Keratinocyte (primary cell): ENCODE data around the gene DIP2C. TPM values are rescaled to one million over a fixed set of nuclear protein-coding genes. Genes with fewer than 3 reads are reported as not detected.

ENCODE experiments used
- DNase-seq: peaks from one replicate; pipeline ENCODE4 v3.0.0-alpha.2; 2011; ENCODE audit warnings: low read depth, missing footprints, low spot score
- FAIRE-seq: peaks from 2 replicates; lab custom pipeline; 2011; peaks lifted over from hg19 to GRCh38; lab: Jason Lieb, UNC
- H2AFZ ChIP-seq: 2 replicates; pipeline ENCODE4 v1.6.0; 2012; ENCODE audit warnings: low read length, control low read depth, inconsistent platforms; ENCODE audit not compliant: control insufficient read depth
- H3K27ac ChIP-seq: 2 replicates; pipeline ENCODE4 v1.5.1; 2011; ENCODE audit warnings: low read length; ENCODE audit not compliant: control insufficient read depth, insufficient read depth
- H3K27me3 ChIP-seq: 3 replicates; pipeline ENCODE4 v1.6.0; 2011; ENCODE audit warnings: low read length; ENCODE audit not compliant: control insufficient read depth, insufficient read depth; ENCODE audit errors: extremely low read depth
- H3K36me3 ChIP-seq, 2 experiments: 2 replicates in 1 of 2; 3 replicates in 1 of 2; pipeline ENCODE4 v1.5.1; 2011; ENCODE audit warnings: low read length in 2 of 2, mild to moderate bottlenecking in 1 of 2; ENCODE audit not compliant: control insufficient read depth in 2 of 2, insufficient read depth in 2 of 2; ENCODE audit errors: extremely low read depth in 1 of 2
- H3K4me1 ChIP-seq: 3 replicates; pipeline ENCODE4 v1.5.1; 2011; ENCODE audit warnings: low read length; ENCODE audit not compliant: control insufficient read depth, insufficient read depth; ENCODE audit errors: extremely low read depth
- H3K4me2 ChIP-seq: 3 replicates; pipeline ENCODE4 v1.6.0; 2011; ENCODE audit warnings: low read depth, low read length; ENCODE audit not compliant: control insufficient read depth, insufficient read depth; ENCODE audit errors: extremely low read depth
- H3K4me3 ChIP-seq, 3 experiments: fragments of 200-600 bp in 1 of 3; sonication (generic) in 1 of 3; 2 replicates in 2 of 3; 3 replicates in 1 of 3; pipeline ENCODE4 v1.5.1; 2011 to 2016; ENCODE audit warnings: low read length in 3 of 3, mild to moderate bottlenecking in 3 of 3, control low read depth in 2 of 3, inconsistent platforms in 1 of 3, low read depth in 1 of 3, mixed read lengths in 1 of 3, mixed run types in 1 of 3, moderate library complexity in 1 of 3; ENCODE audit not compliant: control insufficient read depth in 2 of 3, insufficient read depth in 2 of 3; ENCODE audit errors: extremely low read depth in 1 of 3
- H3K79me2 ChIP-seq: 2 replicates; pipeline ENCODE4 v1.6.0; 2012; ENCODE audit warnings: low read length; ENCODE audit not compliant: control insufficient read depth, insufficient read depth
- H3K9ac ChIP-seq: 3 replicates; pipeline ENCODE4 v1.6.0; 2011; ENCODE audit warnings: low read length; ENCODE audit not compliant: control insufficient read depth, insufficient read depth; ENCODE audit errors: extremely low read depth
- H3K9me1 ChIP-seq: 3 replicates; pipeline ENCODE4 v1.6.0; 2011; ENCODE audit warnings: low read length; ENCODE audit not compliant: control insufficient read depth, insufficient read depth; ENCODE audit errors: extremely low read depth
- H3K9me3 ChIP-seq: 2 replicates; pipeline ENCODE4 v1.5.1; 2012; ENCODE audit warnings: low read depth, low read length; ENCODE audit not compliant: control insufficient read depth
- H4K20me1 ChIP-seq: 3 replicates; pipeline ENCODE4 v1.6.0; 2011; ENCODE audit warnings: low read length; ENCODE audit not compliant: control insufficient read depth, insufficient read depth; ENCODE audit errors: extremely low read depth
- EZH2 ChIP-seq: IDR thresholded peaks from one replicate; pipeline ENCODE4 v1.6.1; 2012; ENCODE audit warnings: inconsistent platforms, mild to moderate bottlenecking, low read length, moderate library complexity
- dilution Hi-C: fragments of 300-500 bp; cut with MboI; formaldehyde crosslinking; loops from one replicate; pipeline ENCODE4 v1.7.0; 2020; ENCODE audit warnings: low sequenced_read_pairs; ENCODE audit not compliant: extremely low pct_ligation_motif_present
- polyA plus RNA-seq, 5 experiments: library from polyadenylated mRNA; depleted of rRNA in 3 of 5; stranded (reverse) in 3 of 5; stranded (forward) in 1 of 5; unstranded in 1 of 5; fragments of >200 nt; gene quantifications; 1 replicate in 1 of 5; 2 replicates in 3 of 5; 3 replicates in 1 of 5; pipeline versions ENCODE4 v1.2.1 to v1.2.3, GENCODE V29; 2011 to 2012; ENCODE audit warnings: missing spikeins in 2 of 5, low read depth in 1 of 5, low replicate concordance in 1 of 5
- TF ChIP-seq, protein P1 (sequence below), 3 experiments: IDR thresholded peaks in 1 of 3; conservative IDR thresholded peaks in 1 of 3; optimal IDR thresholded peaks in 1 of 3; 2 replicates in 2 of 3; 3 replicates in 1 of 3; pipeline versions ENCODE3 to v1.5.1; 2011; ENCODE audit warnings: low read length in 3 of 3, mild to moderate bottlenecking in 3 of 3, moderate library complexity in 2 of 3, control low read depth in 1 of 3, inconsistent platforms in 1 of 3; ENCODE audit not compliant: insufficient read depth in 2 of 3; ENCODE audit errors: extremely low read depth in 1 of 3

The DIP2C gene
- polyA plus RNA-seq, 1 donor (not counting 4 experiments of a cell fraction or from before 2014, with no cell fraction given): 1.3 TPM

DNA sequence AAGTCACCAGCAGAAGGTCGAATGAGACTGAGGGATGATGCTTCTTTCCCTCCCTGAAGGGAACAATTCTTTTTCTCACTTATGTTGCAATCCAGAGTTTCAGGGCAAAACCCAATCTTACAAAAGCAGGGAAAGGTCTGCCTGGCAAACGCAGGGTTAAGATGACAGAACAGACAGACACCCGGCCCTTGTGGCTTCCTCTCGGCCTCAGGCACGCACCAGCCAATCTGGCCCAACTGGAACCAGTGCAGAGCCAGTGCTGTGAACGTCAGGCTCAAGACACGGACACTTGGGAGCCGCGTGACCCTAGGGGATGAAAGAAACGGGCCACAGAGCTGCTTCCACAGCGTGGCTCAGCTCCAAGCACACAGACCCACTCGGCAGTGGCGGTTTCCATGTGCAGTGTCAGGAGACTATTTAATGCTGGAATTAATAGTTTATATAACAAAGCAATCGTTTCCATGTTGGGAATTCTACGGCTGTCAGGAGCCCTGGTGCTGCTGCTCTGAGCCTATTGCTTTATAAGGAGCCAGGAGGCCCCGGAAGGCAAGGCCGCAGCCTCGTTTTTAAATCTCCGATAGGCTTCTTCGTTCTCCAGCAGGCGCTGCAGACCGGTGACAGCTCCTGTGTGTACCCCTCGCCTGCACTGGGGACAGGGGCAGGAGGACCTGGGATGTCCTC, 198.4 kb downstream of the DIP2C start:
- H3K79me2 ChIP-seq: no peaks in the 10 kb centered on the region
- no peak for FAIRE-seq
- TF ChIP-seq EZH2: no peak
- TF ChIP-seq, protein P1, sequence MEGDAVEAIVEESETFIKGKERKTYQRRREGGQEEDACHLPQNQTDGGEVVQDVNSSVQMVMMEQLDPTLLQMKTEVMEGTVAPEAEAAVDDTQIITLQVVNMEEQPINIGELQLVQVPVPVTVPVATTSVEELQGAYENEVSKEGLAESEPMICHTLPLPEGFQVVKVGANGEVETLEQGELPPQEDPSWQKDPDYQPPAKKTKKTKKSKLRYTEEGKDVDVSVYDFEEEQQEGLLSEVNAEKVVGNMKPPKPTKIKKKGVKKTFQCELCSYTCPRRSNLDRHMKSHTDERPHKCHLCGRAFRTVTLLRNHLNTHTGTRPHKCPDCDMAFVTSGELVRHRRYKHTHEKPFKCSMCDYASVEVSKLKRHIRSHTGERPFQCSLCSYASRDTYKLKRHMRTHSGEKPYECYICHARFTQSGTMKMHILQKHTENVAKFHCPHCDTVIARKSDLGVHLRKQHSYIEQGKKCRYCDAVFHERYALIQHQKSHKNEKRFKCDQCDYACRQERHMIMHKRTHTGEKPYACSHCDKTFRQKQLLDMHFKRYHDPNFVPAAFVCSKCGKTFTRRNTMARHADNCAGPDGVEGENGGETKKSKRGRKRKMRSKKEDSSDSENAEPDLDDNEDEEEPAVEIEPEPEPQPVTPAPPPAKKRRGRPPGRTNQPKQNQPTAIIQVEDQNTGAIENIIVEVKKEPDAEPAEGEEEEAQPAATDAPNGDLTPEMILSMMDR (optimal IDR thresholded peaks at IDR 0.05 in 1 of 3, IDR thresholded peaks at IDR 0.05 in 1 of 3, conservative IDR thresholded peaks at IDR 0.05 in 1 of 3; ENCODE audit: extremely low read depth in 1 of 3, insufficient read depth in 2 of 3, low read length in 3 of 3): no peak
- no peaks in the 10 kb centered on the region for H3K27me3 ChIP-seq
- no peak overlapping the region for H3K27ac ChIP-seq
- H3K4me3 ChIP-seq: no peak overlapping the region
- H3K9me1 ChIP-seq: no peaks in the 10 kb centered on the region
- H3K9me3 ChIP-seq: no peaks in the 10 kb centered on the region
- no peak overlapping the region for H3K9ac ChIP-seq
- no peak for DNase-seq
- no peak overlapping the region for H3K4me2 ChIP-seq
- dilution Hi-C loops: no loop called here
- H3K36me3 ChIP-seq: no peaks in the 10 kb centered on the region
- no peaks in the 10 kb centered on the region for H4K20me1 ChIP-seq
- no peak overlapping the region for H2AFZ ChIP-seq
- peaks cover 2% of the 10 kb centered on the region for H3K4me1 ChIP-seq

DNA sequence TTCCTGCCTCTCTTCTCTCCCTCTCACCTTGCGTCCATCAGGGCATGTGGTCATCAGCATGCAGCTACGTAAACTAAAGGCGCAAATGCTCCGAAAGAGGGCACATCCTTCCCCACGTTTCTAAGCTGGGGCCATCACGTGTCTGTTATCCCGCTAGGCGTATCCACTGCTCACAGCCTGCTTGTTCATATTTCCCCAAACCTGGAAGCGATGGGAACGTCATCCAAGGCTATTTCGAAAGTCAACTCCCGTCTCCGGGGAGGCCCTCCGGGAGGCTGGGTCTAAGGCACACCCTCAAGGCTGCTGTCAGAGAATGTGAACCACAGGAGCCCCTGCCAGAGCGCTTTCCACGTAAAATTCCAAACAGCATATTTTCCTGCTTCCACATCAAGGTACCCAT, 199.2 kb downstream of the DIP2C start:
- H2AFZ ChIP-seq: no peak overlapping the region
- no peak for TF ChIP-seq EZH2
- TF ChIP-seq, protein P1 (optimal IDR thresholded peaks at IDR 0.05 in 1 of 3, IDR thresholded peaks at IDR 0.05 in 1 of 3, conservative IDR thresholded peaks at IDR 0.05 in 1 of 3; ENCODE audit: extremely low read depth in 1 of 3, insufficient read depth in 2 of 3, low read length in 3 of 3): no peak
- FAIRE-seq (no peak), DNase-seq (no peak)
- H3K4me2 ChIP-seq: no peak overlapping the region
- H3K9me3 ChIP-seq: no peaks in the 10 kb centered on the region
- no peaks in the 10 kb centered on the region for H3K27me3 ChIP-seq
- no peaks in the 10 kb centered on the region for H3K36me3 ChIP-seq
- H3K4me1 ChIP-seq: peaks cover 10% of the 10 kb centered on the region
- no peak overlapping the region for H3K9ac ChIP-seq
- no peaks in the 10 kb centered on the region for H4K20me1 ChIP-seq
- no peak overlapping the region for H3K27ac ChIP-seq
- no peaks in the 10 kb centered on the region for H3K79me2 ChIP-seq
- H3K9me1 ChIP-seq: no peaks in the 10 kb centered on the region
- dilution Hi-C loops: no loop called here
- no peak overlapping the region for H3K4me3 ChIP-seq
